Keratinocyte (primary cell): ENCODE measurements around the gene SERPINE1. TPM values are rescaled to one million over a fixed set of nuclear protein-coding genes. Genes with fewer than 3 reads are reported as not detected.

Experiments
- DNase-seq: peaks from one replicate; pipeline ENCODE4 v3.0.0-alpha.2; 2011; ENCODE audit warnings: low read depth, missing footprints, low spot score
- FAIRE-seq: peaks from 2 replicates; lab custom pipeline; 2011; peaks lifted over from hg19 to GRCh38; lab: Jason Lieb, UNC
- H2AFZ ChIP-seq: 2 replicates; pipeline ENCODE4 v1.6.0; 2012; ENCODE audit warnings: low read length, control low read depth, inconsistent platforms; ENCODE audit not compliant: control insufficient read depth
- H3K27ac ChIP-seq: 2 replicates; pipeline ENCODE4 v1.5.1; 2011; ENCODE audit warnings: low read length; ENCODE audit not compliant: control insufficient read depth, insufficient read depth
- H3K27me3 ChIP-seq: 3 replicates; pipeline ENCODE4 v1.6.0; 2011; ENCODE audit warnings: low read length; ENCODE audit not compliant: control insufficient read depth, insufficient read depth; ENCODE audit errors: extremely low read depth
- H3K36me3 ChIP-seq, 2 experiments: 2 replicates in 1 of 2; 3 replicates in 1 of 2; pipeline ENCODE4 v1.5.1; 2011; ENCODE audit warnings: low read length in 2 of 2, mild to moderate bottlenecking in 1 of 2; ENCODE audit not compliant: control insufficient read depth in 2 of 2, insufficient read depth in 2 of 2; ENCODE audit errors: extremely low read depth in 1 of 2
- H3K4me1 ChIP-seq: 3 replicates; pipeline ENCODE4 v1.5.1; 2011; ENCODE audit warnings: low read length; ENCODE audit not compliant: control insufficient read depth, insufficient read depth; ENCODE audit errors: extremely low read depth
- H3K4me2 ChIP-seq: 3 replicates; pipeline ENCODE4 v1.6.0; 2011; ENCODE audit warnings: low read depth, low read length; ENCODE audit not compliant: control insufficient read depth, insufficient read depth; ENCODE audit errors: extremely low read depth
- H3K4me3 ChIP-seq, 3 experiments: fragments of 200-600 bp in 1 of 3; sonication (generic) in 1 of 3; 2 replicates in 2 of 3; 3 replicates in 1 of 3; pipeline ENCODE4 v1.5.1; 2011 to 2016; ENCODE audit warnings: low read length in 3 of 3, mild to moderate bottlenecking in 3 of 3, control low read depth in 2 of 3, inconsistent platforms in 1 of 3, low read depth in 1 of 3, mixed read lengths in 1 of 3, mixed run types in 1 of 3, moderate library complexity in 1 of 3; ENCODE audit not compliant: control insufficient read depth in 2 of 3, insufficient read depth in 2 of 3; ENCODE audit errors: extremely low read depth in 1 of 3
- H3K79me2 ChIP-seq: 2 replicates; pipeline ENCODE4 v1.6.0; 2012; ENCODE audit warnings: low read length; ENCODE audit not compliant: control insufficient read depth, insufficient read depth
- H3K9ac ChIP-seq: 3 replicates; pipeline ENCODE4 v1.6.0; 2011; ENCODE audit warnings: low read length; ENCODE audit not compliant: control insufficient read depth, insufficient read depth; ENCODE audit errors: extremely low read depth
- H3K9me1 ChIP-seq: 3 replicates; pipeline ENCODE4 v1.6.0; 2011; ENCODE audit warnings: low read length; ENCODE audit not compliant: control insufficient read depth, insufficient read depth; ENCODE audit errors: extremely low read depth
- H3K9me3 ChIP-seq: 2 replicates; pipeline ENCODE4 v1.5.1; 2012; ENCODE audit warnings: low read depth, low read length; ENCODE audit not compliant: control insufficient read depth
- H4K20me1 ChIP-seq: 3 replicates; pipeline ENCODE4 v1.6.0; 2011; ENCODE audit warnings: low read length; ENCODE audit not compliant: control insufficient read depth, insufficient read depth; ENCODE audit errors: extremely low read depth
- CTCF ChIP-seq, 3 experiments: IDR thresholded peaks in 1 of 3; conservative IDR thresholded peaks in 1 of 3; optimal IDR thresholded peaks in 1 of 3; 2 replicates in 2 of 3; 3 replicates in 1 of 3; pipeline versions ENCODE3 to v1.5.1; 2011; ENCODE audit warnings: low read length in 3 of 3, mild to moderate bottlenecking in 3 of 3, moderate library complexity in 2 of 3, control low read depth in 1 of 3, inconsistent platforms in 1 of 3; ENCODE audit not compliant: insufficient read depth in 2 of 3; ENCODE audit errors: extremely low read depth in 1 of 3
- EZH2 ChIP-seq: IDR thresholded peaks from one replicate; pipeline ENCODE4 v1.6.1; 2012; ENCODE audit warnings: inconsistent platforms, mild to moderate bottlenecking, low read length, moderate library complexity
- dilution Hi-C: fragments of 300-500 bp; cut with MboI; formaldehyde crosslinking; loops from one replicate; pipeline ENCODE4 v1.7.0; 2020; ENCODE audit warnings: low sequenced_read_pairs; ENCODE audit not compliant: extremely low pct_ligation_motif_present
- polyA plus RNA-seq, 5 experiments: library from polyadenylated mRNA; depleted of rRNA in 3 of 5; stranded (reverse) in 3 of 5; stranded (forward) in 1 of 5; unstranded in 1 of 5; fragments of >200 nt; gene quantifications; 1 replicate in 1 of 5; 2 replicates in 3 of 5; 3 replicates in 1 of 5; pipeline versions ENCODE4 v1.2.1 to v1.2.3, GENCODE V29; 2011 to 2012; ENCODE audit warnings: missing spikeins in 2 of 5, low read depth in 1 of 5, low replicate concordance in 1 of 5

Gene SERPINE1
- polyA plus RNA-seq, 1 donor (not counting 4 experiments of a cell fraction or from before 2014, with no cell fraction given), result 522 TPM

GRCh38 chr7:101081432-101081831, 45.5 kb upstream of the SERPINE1 start:
- H3K27me3 ChIP-seq, result no peaks in the 10 kb centered on the region
- no peak overlapping the region for H3K9ac ChIP-seq
- no peaks in the 10 kb centered on the region for H3K79me2 ChIP-seq
- no peak for TF ChIP-seq EZH2
- no peak for TF ChIP-seq CTCF (optimal IDR thresholded peaks at IDR 0.05 in 1 of 3, IDR thresholded peaks at IDR 0.05 in 1 of 3, conservative IDR thresholded peaks at IDR 0.05 in 1 of 3; ENCODE audit: extremely low read depth in 1 of 3, insufficient read depth in 2 of 3, low read length in 3 of 3)
- no peaks in the 10 kb centered on the region for H3K9me3 ChIP-seq
- no peaks in the 10 kb centered on the region for H4K20me1 ChIP-seq
- no peak overlapping the region for H3K4me2 ChIP-seq
- H3K27ac ChIP-seq, result no peak overlapping the region
- H3K4me1 ChIP-seq, result peaks cover 6% of the 10 kb centered on the region
- no peak overlapping the region for H3K4me3 ChIP-seq
- FAIRE-seq (no peak), DNase-seq (no peak)
- H2AFZ ChIP-seq, result no peak overlapping the region
- no peaks in the 10 kb centered on the region for H3K9me1 ChIP-seq
- H3K36me3 ChIP-seq, result no peaks in the 10 kb centered on the region
- dilution Hi-C loops, result no loop called here

GRCh38 chr7:101084865-101085161, 42.1 kb upstream of the SERPINE1 start:
- no peak for TF ChIP-seq EZH2
- peak overlapping the region in 2 of 3 experiments; percentile 7 to 60 for H3K4me3 ChIP-seq

More at GRCh38 chr7:101084865-101085161, 42.1 kb upstream of the SERPINE1 start:
- no peak for DNase-seq
- peak overlapping the region; percentile 94 for H3K27ac ChIP-seq
- H3K9ac ChIP-seq, result peak overlapping the region; percentile 95
- no peak overlapping the region for H2AFZ ChIP-seq
- H3K9me1 ChIP-seq, result no peaks in the 10 kb centered on the region
- H3K79me2 ChIP-seq, result peaks cover 33% of the 10 kb centered on the region
- no peaks in the 10 kb centered on the region for H4K20me1 ChIP-seq
- H3K4me1 ChIP-seq, result peaks cover 19% of the 10 kb centered on the region
- FAIRE-seq, result peak; percentile 97
- peaks cover 6 to 8% of the 10 kb centered on the region in 2 experiments for H3K36me3 ChIP-seq
- dilution Hi-C loops, result no loop called here
- peak overlapping the region; percentile 60 for H3K4me2 ChIP-seq
- H3K9me3 ChIP-seq, result no peaks in the 10 kb centered on the region
- H3K27me3 ChIP-seq, result no peaks in the 10 kb centered on the region
